ENCODE measurements around the gene TECPR2. TPM values are rescaled to one million over a fixed set of nuclear protein-coding genes. Genes with fewer than 3 reads are reported as not detected.

TECPR2 gene
- total and polyA plus RNA-seq, 2 of the 13 experiments (the other 11 are each of a cell fraction or from before 2014, with no cell fraction given), result 3.5 to 5.7 TPM

GRCh38 chr14:102359341-102359740 is 3.4 kb upstream of the TECPR2 start:
- no peak overlapping the region for H3K4me2 ChIP-seq (ENCODE audit: low read depth, low read length)
- WGBS (ENCODE audit: low lambda C conversion rate), result 97% methylated on average over 2 of the region's 2 CpGs
- H3K79me2 ChIP-seq (ENCODE audit: insufficient read depth, low read length), result peaks cover 19% of the 10 kb centered on the region
- peaks cover 23% of the 10 kb centered on the region for H3K4me1 ChIP-seq (ENCODE audit: insufficient read depth, low read length)
- ATAC-seq (no peak), FAIRE-seq (no peak), DNase-seq (ENCODE audit: low spot score) (no peak)
- H4K20me1 ChIP-seq (ENCODE audit: insufficient read depth, low read length), result no peaks in the 10 kb centered on the region
- H3K9me3 ChIP-seq (ENCODE audit: low read length), result no peaks in the 10 kb centered on the region
- no peak overlapping the region for H2AFZ ChIP-seq (ENCODE audit: low read length)
- intact Hi-C loops (cut with micrococcal nuclease; ENCODE audit: unreplicated experiment) (no loop called here), in situ Hi-C loops (cut with HindIII; ENCODE audit: extremely low pct_ligation_motif_present, low pct_unique_long_range_greater_than_20kb) (no loop called here)
- H3K9ac ChIP-seq (ENCODE audit: insufficient read depth, low read depth, low read length), result no peak overlapping the region
- H3K27me3 ChIP-seq (ENCODE audit: control insufficient read depth in 1 of 2, insufficient read depth in 2 of 2, low read length in 2 of 2), result no peaks in the 10 kb centered on the region; a peak in 1 of 5 replicates
- POLR2A ChIA-PET, result interaction anchor here (1.5 kb wide), 1 partner anchor 9 kb away, joined by 3 read pairs; no protein-coding TSS in a partner anchor
- CTCF ChIA-PET (ENCODE audit: low intra/inter-chr PET ratio, low total read pairs), result no interaction called here
- peaks cover 3 to 34% of the 10 kb centered on the region in 2 experiments; a peak in 4 of 5 replicates for H3K36me3 ChIP-seq (replicated peaks in 1 of 2; ENCODE audit: control insufficient read depth in 1 of 2, insufficient read depth in 2 of 2, low read length in 2 of 2)
- H3K27ac ChIP-seq (ENCODE audit: extremely low read length, insufficient read depth, low read length), result no peak overlapping the region
- no peak overlapping the region for H3K4me3 ChIP-seq (replicated peaks in 1 of 3; ENCODE audit: insufficient read depth in 1 of 3, low read depth in 2 of 3, low read length in 3 of 3)
- BruUV-seq (replicated peaks), result no TSS peak
- TF ChIP-seq KDM2A (CRISPR knock-in tag; IDR thresholded peaks at IDR 0.05; ENCODE audit: borderline replicate concordance, low read depth) (no peak), FOXK2 (IDR thresholded peaks at IDR 0.05) (no peak), DDIT3 (CRISPR knock-in tag; IDR thresholded peaks at IDR 0.05) (no peak), ARHGAP35 (CRISPR knock-in tag; IDR thresholded peaks at IDR 0.05; ENCODE audit: borderline replicate concordance) (no peak), THRA (CRISPR knock-in tag; IDR thresholded peaks at IDR 0.05; ENCODE audit: borderline replicate concordance) (no peak), ZFP36 (IDR thresholded peaks at IDR 0.05; ENCODE audit: borderline replicate concordance, low read depth, low read length, partially characterized antibody) (no peak), UBTF (CRISPR knock-in tag; IDR thresholded peaks at IDR 0.05) (no peak), ZBTB34 (CRISPR knock-in tag; IDR thresholded peaks at IDR 0.05) (no peak), TBP (CRISPR knock-in tag; IDR thresholded peaks at IDR 0.05) (no peak), ZNF556 (CRISPR knock-in tag; IDR thresholded peaks at IDR 0.05; ENCODE audit: borderline replicate concordance) (no peak), CC2D1A (CRISPR knock-in tag; IDR thresholded peaks at IDR 0.05) (no peak), ZBTB3 (CRISPR knock-in tag; IDR thresholded peaks at IDR 0.05; ENCODE audit: borderline replicate concordance, low read depth) (no peak), RERE (CRISPR knock-in tag; IDR thresholded peaks at IDR 0.05; ENCODE audit: low read depth) (no peak), ETV5 (CRISPR knock-in tag; IDR thresholded peaks at IDR 0.05; ENCODE audit: borderline replicate concordance) (no peak)
